ENCODE results near the gene TTC16. TPM values are rescaled to one million over a fixed set of nuclear protein-coding genes. Genes with fewer than 3 reads are reported as not detected.

TTC16 gene
- total and polyA plus RNA-seq, 2 donors (not counting 3 experiments of a cell fraction or from before 2014, with no cell fraction given): not detected

- no TSS peak for BruUV-seq (replicated peaks)
- Histone ChIP-seq H3K27me3 (ENCODE audit: control insufficient read depth in 2 of 2, insufficient read depth in 2 of 2, low read length in 2 of 2) (no peaks in the 10 kb centered on the region), H4K20me1 (replicated peaks; ENCODE audit: control insufficient read depth, extremely low read depth, insufficient read depth, low read length) (no peaks in the 10 kb centered on the region), H3K9me1 (replicated peaks; ENCODE audit: control insufficient read depth, extremely low read depth, insufficient read depth, low read length) (no peaks in the 10 kb centered on the region), H3K9ac (replicated peaks; ENCODE audit: extremely low read depth, insufficient read depth, low read length) (no peak overlapping the region), H3K4me2 (ENCODE audit: insufficient read depth, low read length) (no peak overlapping the region), H3K9me3 (replicated peaks; ENCODE audit: control insufficient read depth, insufficient read depth, low read length) (no peaks in the 10 kb centered on the region), H3K36me3 (ENCODE audit: control insufficient read depth in 2 of 2, extremely low read depth in 1 of 2, insufficient read depth in 2 of 2, low read length in 2 of 2) (no peaks in the 10 kb centered on the region), H3K79me2 (ENCODE audit: control insufficient read depth, insufficient read depth, low read length) (no peaks in the 10 kb centered on the region), H3K4me3 (replicated peaks in 1 of 3; ENCODE audit: insufficient read depth in 1 of 3, low read depth in 1 of 3, low read length in 3 of 3) (no peak overlapping the region), H3K27ac (ENCODE audit: insufficient read depth, low read depth, low read length) (no peak overlapping the region), H3K4me1 (ENCODE audit: control insufficient read depth, extremely low read depth, insufficient read depth, low read length) (no peaks in the 10 kb centered on the region), H2AFZ (ENCODE audit: low read depth, low read length) (no peak overlapping the region)
- FAIRE-seq (no peak), DNase-seq (ENCODE audit: low read depth, low spot score) (no peak)
- CTCF ChIA-PET: no interaction called here
- intact Hi-C loops (cut with micrococcal nuclease) (no loop called here), dilution Hi-C loops (cut with MboI; ENCODE audit: extremely low pct_ligation_motif_present, low sequenced_read_pairs) (no loop called here)
- TF ChIP-seq MAX (IDR thresholded peaks at IDR 0.05; ENCODE audit: insufficient read depth, insufficient read length) (no peak), POLR2A (IDR thresholded peaks at IDR 0.05; ENCODE audit: low read depth, low read length) (no peak), POLR2AphosphoS5 (IDR thresholded peaks at IDR 0.05; ENCODE audit: insufficient read depth, low read depth, low read length) (no peak), MYC (IDR thresholded peaks at IDR 0.05; ENCODE audit: low read depth, low read length) (no peak), EZH2 (IDR thresholded peaks at IDR 0.05; ENCODE audit: borderline replicate concordance, low read depth, low read length, severe bottlenecking) (no peak), JUN (IDR thresholded peaks at IDR 0.05; ENCODE audit: borderline replicate concordance, insufficient read depth, insufficient read length, low read depth) (no peak), GATA2 (IDR thresholded peaks at IDR 0.05; ENCODE audit: insufficient read depth, insufficient read length, low read depth, low read length) (no peak), CTCF (IDR thresholded peaks at IDR 0.05; ENCODE audit: extremely low read depth in 1 of 2, insufficient read depth in 1 of 2, low read depth in 1 of 2, low read length in 2 of 2) (no peak), FOS (IDR thresholded peaks at IDR 0.05; ENCODE audit: borderline replicate concordance, insufficient read depth, low read length) (no peak)
- POLR2A ChIA-PET: no interaction called here
Observed at GRCh38 chr9:127720865-127721227, 5.0 kb downstream of the TTC16 start.
